ENCODE results near the gene CA5A. TPM values are rescaled to one million over a fixed set of nuclear protein-coding genes. Genes with fewer than 3 reads are reported as not detected.

The CA5A gene
- total and polyA plus RNA-seq, 2 of the 13 experiments (the other 11 are each of a cell fraction or from before 2014, with no cell fraction given), result 66.8 to 106 TPM

DNA sequence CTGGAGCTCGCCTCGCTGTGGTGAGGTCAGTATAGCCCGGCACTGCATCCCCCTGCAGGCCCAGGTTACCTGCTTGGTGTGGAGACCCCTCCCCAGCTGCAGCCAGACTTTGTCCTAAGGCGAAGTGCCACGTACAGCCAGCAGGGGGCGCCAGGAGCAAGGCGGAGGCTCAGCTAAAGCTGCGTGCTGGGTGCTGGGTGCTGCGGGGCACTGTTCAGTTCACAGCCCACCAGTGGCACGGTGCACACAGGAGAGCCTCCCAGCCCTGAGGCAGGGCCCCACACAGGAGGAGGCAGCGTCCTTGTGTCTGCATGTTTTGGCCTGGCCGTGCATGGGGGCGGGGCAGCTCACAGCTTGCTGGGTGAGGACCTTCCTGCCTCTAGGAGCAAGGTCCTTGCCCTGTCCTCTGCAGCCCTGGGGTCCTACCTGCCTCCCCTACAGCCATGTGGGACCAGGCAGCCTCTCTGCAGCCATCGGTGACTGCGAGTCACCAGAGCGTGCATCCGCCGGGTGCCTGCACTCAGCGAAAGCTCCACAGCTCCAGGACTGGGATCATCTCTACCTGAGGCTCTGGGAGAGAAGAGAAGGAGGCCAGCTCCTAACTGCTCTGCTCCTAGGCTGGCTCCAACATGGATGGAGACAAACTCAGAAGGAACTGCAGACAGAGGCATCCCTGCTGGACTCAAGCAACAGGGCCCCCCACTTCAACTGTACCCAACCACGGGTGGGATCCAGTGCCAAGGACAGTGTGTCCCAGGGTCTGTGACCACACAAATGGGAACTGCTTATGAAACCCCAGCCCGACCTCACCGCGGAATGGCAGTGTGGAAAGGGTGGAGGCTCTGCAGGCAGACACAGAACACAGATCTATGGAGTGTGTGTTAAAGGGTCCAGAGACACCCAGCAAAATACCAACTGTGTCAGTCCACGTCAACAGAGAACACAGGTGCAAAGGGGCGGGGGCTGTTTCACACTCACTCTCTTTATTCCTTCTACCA is 86.0 kb downstream of the CA5A start (continued):
- TF ChIP-seq EHMT2 (IDR thresholded peaks at IDR 0.05; ENCODE audit: borderline replicate concordance, low read depth, low read length) (no peak), ZNF577 (CRISPR knock-in tag; IDR thresholded peaks at IDR 0.05; ENCODE audit: borderline replicate concordance, low read depth) (no peak), ZNF24 (IDR thresholded peaks at IDR 0.05) (no peak), HNRNPL (IDR thresholded peaks at IDR 0.05; ENCODE audit: low read depth, low read length) (peak; percentile 99), NR2C2 (CRISPR knock-in tag; IDR thresholded peaks at IDR 0.05; ENCODE audit: borderline replicate concordance) (peak; percentile 64; the same call in 1 of the 2 replicates), FOSL1 (CRISPR knock-in tag; IDR thresholded peaks at IDR 0.05; ENCODE audit: borderline replicate concordance) (no peak), THAP9 (CRISPR knock-in tag; IDR thresholded peaks at IDR 0.05; ENCODE audit: borderline replicate concordance) (no peak; the same call in 1 of the 2 replicates), ZHX1 (CRISPR knock-in tag; IDR thresholded peaks at IDR 0.05; ENCODE audit: low read depth) (peak; percentile 97), HIVEP1 (CRISPR knock-in tag; IDR thresholded peaks at IDR 0.05) (peak; percentile 88), PRMT3 (CRISPR knock-in tag; IDR thresholded peaks at IDR 0.05; ENCODE audit: borderline replicate concordance, low read depth) (no peak; the same call in 1 of the 2 replicates)
- TF ChIP-seq, protein P1, sequence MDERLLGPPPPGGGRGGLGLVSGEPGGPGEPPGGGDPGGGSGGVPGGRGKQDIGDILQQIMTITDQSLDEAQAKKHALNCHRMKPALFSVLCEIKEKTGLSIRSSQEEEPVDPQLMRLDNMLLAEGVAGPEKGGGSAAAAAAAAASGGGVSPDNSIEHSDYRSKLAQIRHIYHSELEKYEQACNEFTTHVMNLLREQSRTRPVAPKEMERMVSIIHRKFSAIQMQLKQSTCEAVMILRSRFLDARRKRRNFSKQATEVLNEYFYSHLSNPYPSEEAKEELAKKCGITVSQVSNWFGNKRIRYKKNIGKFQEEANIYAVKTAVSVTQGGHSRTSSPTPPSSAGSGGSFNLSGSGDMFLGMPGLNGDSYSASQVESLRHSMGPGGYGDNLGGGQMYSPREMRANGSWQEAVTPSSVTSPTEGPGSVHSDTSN (CRISPR knock-in tag; IDR thresholded peaks at IDR 0.05), result no peak
- TF ChIP-seq, protein P2, sequence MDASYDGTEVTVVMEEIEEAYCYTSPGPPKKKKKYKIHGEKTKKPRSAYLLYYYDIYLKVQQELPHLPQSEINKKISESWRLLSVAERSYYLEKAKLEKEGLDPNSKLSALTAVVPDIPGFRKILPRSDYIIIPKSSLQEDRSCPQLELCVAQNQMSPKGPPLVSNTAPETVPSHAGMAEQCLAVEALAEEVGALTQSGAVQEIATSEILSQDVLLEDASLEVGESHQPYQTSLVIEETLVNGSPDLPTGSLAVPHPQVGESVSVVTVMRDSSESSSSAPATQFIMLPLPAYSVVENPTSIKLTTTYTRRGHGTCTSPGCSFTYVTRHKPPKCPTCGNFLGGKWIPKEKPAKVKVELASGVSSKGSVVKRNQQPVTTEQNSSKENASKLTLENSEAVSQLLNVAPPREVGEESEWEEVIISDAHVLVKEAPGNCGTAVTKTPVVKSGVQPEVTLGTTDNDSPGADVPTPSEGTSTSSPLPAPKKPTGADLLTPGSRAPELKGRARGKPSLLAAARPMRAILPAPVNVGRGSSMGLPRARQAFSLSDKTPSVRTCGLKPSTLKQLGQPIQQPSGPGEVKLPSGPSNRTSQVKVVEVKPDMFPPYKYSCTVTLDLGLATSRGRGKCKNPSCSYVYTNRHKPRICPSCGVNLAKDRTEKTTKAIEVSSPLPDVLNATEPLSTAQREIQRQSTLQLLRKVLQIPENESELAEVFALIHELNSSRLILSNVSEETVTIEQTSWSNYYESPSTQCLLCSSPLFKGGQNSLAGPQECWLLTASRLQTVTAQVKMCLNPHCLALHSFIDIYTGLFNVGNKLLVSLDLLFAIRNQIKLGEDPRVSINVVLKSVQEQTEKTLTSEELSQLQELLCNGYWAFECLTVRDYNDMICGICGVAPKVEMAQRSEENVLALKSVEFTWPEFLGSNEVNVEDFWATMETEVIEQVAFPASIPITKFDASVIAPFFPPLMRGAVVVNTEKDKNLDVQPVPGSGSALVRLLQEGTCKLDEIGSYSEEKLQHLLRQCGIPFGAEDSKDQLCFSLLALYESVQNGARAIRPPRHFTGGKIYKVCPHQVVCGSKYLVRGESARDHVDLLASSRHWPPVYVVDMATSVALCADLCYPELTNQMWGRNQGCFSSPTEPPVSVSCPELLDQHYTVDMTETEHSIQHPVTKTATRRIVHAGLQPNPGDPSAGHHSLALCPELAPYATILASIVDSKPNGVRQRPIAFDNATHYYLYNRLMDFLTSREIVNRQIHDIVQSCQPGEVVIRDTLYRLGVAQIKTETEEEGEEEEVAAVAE (CRISPR knock-in tag; IDR thresholded peaks at IDR 0.05; ENCODE audit: borderline replicate concordance), result peak; percentile 66; the same call in 1 of the 2 replicates
